Hepatic stellate cell (primary cell): ENCODE results near the gene EHMT1.
A peak's percentile ranks its signal among the peaks of the same experiment; 100 is the strongest.

ENCODE experiments used
- DNase-seq: peaks from one replicate; pipeline ENCODE4 v3.0.0; 2011; ENCODE audit warnings: low spot score

The EHMT1 gene

GRCh38 chr9:137618105-137619067, at the start of gene EHMT1:
Gene EHMT1 (plus strand): TSS chr9:137619005. CDS start chr9:137619029, 24 bp downstream.
- peak; percentile 98 for DNase-seq

DNA sequence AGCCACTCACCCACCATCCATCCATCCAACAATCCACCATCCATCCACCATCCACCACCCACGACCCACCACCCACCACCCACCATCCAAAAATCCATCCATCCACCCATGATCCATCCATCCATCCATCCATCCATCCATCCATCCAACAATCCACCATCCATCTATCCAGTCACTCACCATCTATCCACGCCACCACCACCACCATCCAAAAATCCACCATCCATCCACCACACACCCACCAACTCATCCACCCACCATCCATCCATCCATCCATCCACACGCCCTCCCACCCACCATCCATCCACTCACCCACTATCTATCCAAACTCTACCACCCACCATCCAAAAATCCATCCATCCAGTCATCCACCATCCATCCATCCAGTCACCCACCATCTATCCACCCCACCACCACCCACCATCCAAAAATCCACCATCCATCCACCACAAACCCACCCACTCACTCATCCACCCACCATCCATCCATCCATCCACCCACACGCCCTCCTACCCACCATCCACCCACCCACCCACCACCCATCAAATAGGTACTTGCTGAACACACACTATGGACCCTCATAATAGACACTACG, 49.1 kb upstream of the EHMT1 start:
- DNase-seq, result no peak

- DNase-seq, result no peak
Measured at GRCh38 chr9:137570566-137570965, 48.2 kb upstream of the EHMT1 start.

DNA sequence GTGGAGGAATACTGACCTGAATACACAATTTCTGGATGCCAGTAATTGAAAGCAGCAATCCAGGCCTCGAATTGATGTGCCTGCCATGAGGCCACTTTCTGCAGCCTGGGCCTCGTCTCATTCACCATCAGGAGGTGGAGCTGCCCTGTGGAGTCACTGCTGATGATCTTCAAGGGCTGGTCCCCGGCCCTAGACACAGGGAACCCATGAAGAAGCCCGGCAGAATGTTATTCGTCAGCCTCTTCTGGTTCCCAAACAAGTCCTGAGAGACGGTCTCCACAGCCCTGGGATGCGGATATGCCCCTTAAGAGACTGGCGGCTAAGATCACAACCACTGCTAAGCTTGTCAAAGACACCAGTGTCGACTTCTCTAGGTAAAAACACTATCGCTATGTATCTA, 44.6 kb upstream of the EHMT1 start:
- no peak for DNase-seq

DNA sequence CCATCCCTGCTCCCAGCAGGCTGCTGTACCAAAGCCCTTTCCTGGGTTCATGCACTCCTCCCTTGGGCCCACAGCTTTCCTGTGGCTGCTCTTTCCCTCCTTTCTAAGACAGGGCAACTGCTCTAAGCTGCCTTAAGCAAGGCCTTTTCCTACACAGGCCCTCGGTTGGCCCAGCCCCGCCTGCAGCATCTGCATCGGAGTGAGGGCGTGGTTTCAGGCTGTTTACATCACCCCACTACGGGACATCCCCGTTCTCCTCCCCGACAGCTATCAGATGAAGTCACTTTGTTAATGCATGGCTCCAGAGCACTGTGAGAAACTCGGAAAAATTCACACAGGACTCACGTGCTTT, 43.5 kb upstream of the EHMT1 start:
- DNase-seq, result no peak

GRCh38 chr9:137575716-137576411, 42.9 kb upstream of the EHMT1 start:
- DNase-seq, result no peak

- DNase-seq, result peak; percentile 97
Measured at GRCh38 chr9:137578518-137579258, 40.1 kb upstream of the EHMT1 start, which contains the start of gene DPH7. Gene DPH7 (minus strand): TSS chr9:137578925. CDS start chr9:137578777, 148 bp downstream.

DNA sequence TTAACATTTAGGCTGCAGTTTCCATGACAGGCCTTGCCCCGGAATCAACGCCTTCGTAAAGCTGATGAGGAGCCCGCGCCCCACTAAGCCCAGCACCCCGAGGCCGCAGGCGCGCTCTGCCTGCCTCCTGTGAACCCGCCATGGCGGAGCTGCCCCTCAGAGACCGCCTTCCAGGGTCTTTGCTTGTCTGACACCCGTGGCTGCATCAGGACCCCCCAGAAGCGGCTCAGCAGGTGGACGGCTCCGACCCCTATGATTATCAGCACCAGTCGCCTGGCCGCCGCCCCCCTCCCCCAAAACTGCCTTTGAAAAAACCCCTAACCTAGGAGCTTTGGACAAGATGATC, 39.6 kb upstream of the EHMT1 start:
- DNase-seq, result no peak

- no peak for DNase-seq
Measured at GRCh38 chr9:137580209-137580953, 38.4 kb upstream of the EHMT1 start.

- DNase-seq, result no peak
Measured at GRCh38 chr9:137580954-137581322, 37.9 kb upstream of the EHMT1 start.

GRCh38 chr9:137581361-137582285, 37.2 kb upstream of the EHMT1 start:
- no peak for DNase-seq

- DNase-seq, result no peak
Measured at GRCh38 chr9:137582286-137582860, 36.4 kb upstream of the EHMT1 start.

DNA sequence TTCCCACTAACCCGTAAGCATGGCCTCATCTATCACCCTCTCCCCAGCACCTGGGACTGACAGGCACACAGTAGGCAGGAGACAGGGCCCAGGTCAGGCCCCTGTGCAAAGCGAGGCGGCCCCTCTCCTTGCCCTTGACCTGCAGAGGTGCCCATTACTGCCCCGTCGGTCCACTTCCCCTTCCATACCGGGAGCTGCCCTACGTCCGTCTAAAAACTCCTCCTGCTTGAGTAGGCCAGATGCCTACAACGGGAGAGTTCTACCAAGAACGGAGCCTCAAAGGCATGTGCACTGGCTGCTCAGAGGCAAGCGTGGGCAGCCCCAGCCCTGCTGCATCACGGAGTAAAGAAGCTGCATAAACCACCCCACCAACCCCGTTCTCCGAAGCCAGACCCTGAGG, 35.5 kb upstream of the EHMT1 start:
- no peak for DNase-seq

DNA sequence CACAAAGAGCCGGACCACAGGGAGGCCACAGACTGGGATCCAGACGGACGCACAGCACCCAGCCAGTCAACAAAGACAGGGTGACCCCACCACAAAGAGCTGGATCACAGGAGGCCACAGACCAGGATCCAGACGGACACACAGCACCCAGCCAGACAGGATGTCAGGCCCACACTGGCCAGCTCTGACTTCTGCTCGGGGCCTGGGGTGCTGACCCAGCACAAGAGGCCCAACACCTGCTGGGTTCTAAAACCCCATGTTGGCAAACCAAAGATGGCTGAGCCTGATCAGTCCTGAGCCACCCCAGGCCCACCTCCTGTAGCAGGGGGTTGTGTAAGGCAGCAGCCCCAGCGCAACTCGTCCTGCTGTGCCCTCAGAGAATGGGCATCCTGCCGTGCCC, 34.8 kb upstream of the EHMT1 start:
- no peak for DNase-seq

DNA sequence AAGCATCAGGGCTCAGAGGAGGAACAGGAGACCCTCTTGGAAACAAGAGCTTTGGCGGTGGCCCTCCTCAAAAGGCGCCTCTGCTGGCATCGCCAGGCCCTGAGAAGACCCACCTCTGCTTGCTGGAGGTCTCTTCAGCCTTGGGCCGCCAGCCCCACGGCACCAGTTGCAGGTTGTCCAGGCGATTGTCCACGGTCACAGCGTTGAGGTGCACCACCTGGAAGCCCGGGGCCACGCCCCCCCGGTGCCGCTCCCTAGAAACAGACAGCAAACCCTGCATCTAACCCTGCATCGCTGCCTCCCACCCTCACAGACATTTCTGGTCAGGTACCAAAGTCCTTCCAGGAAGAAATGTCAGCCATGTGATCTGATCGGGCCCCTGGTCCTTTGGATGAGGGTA, 32.0 kb upstream of the EHMT1 start:
- no peak for DNase-seq

- DNase-seq, result no peak
Measured at GRCh38 chr9:137588311-137588710, 30.5 kb upstream of the EHMT1 start.

DNA sequence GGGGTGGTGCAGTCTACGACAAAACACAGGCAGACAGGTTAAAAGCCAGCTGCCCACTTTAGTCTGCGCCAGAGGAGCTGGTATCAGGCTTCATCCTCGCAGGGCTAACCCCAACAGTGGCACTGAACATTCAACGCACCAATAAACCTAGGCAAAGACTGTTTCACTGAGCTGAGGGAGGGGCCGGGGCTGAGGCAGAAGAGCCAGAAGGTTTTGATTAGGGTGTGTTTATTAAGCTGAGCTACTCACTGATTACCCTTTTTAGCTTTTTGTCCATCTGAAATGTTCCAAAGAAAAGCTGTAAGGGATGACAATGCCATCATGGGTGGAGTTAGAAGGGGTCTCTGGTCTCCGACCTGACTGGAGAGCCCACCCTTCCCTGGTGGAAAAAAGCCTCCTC, 29.9 kb upstream of the EHMT1 start:
- no peak for DNase-seq

- peak; percentile 56 for DNase-seq
Measured at GRCh38 chr9:137589441-137590122, 29.2 kb upstream of the EHMT1 start.

- DNase-seq, result peak; percentile 34
Measured at GRCh38 chr9:137590123-137590468, 28.7 kb upstream of the EHMT1 start.
